ENCODE results near the gene SHLD3.
"Not testable (repeated sequence)": the region's sequence is repeated elsewhere in the genome, so short reads cannot be mapped to it uniquely, and the experiment has no call there.

The SHLD3 gene

DNA sequence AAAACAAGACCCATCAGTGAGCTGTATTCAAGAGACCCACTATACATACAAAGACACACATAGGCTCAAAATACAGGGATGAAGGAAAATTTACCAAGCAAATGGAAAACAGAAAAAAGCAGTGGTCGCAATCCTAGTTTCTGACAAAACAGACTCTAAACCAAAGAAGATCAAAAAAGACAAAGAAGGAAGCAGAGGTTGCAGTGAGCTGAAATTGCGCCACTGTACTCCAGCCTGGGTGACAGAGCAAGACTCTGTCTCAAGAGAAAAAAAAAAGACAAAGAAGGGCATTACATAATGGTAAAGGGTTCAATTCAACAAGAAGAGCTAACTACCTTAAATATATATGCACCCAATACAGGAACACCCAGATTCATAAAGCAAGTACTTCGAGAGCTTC lies 51.2 kb downstream of the SHLD3 start:
- not testable (repeated sequence) for DNase-seq (ENCODE audit: low spot score)

Measured in AG20443 (cell line).